HuH-7.5 (cell line): ENCODE measurements around the gene FOXQ1.
"Not testable (repeated sequence)": the region's sequence is repeated elsewhere in the genome, so short reads cannot be mapped to it uniquely, and the experiment has no call there.

Experiments used
- DNase-seq: peaks from one replicate; pipeline ENCODE4 v3.0.0; 2011; ENCODE audit warnings: low spot score

FOXQ1 gene

DNA sequence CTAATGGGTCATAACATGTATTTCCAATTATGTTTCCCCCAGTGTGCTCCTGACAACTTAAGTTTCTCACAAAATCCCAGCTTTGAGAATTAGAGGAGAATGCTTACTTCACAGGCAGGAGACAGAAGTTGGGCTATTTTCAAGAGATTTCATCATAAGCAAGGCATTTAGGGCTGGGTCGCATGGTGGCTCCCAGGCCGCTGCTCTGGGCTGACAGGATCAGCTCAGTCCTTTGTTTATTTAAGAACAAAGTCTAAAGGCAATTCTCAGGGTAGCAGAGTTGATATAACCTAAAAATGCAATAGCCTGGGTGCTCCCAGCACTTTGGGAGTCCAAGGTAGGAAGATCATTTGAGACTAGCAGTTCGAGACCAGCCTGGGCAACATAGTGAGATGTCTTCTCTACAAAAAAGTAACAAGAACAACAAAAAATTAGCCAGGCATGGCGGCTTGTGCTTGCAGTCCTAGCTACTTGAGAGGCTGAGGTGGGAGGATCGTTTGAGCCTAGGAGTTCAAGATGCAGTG lies 10.9 kb downstream of the FOXQ1 start:
- DNase-seq: no peak

DNA sequence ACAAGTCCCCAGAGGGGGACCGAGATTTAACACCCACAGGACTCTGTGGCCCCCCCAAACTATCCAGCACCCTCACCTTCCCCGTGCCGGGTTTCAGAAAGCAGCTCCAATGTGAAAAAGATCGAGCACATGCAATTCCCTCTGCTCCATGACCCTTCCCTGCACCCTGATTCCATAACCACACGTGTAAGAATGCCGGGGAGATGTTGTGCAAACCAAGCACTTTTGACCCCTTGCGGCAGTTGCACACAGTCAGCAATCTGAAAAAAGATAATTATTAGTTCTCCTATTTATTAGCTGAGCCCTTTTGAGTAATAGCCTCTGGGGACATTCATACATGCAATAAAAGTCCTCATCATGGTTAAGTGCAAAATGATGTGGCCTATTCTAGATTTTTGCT lies 13.0 kb downstream of the FOXQ1 start:
- DNase-seq: no peak

DNA sequence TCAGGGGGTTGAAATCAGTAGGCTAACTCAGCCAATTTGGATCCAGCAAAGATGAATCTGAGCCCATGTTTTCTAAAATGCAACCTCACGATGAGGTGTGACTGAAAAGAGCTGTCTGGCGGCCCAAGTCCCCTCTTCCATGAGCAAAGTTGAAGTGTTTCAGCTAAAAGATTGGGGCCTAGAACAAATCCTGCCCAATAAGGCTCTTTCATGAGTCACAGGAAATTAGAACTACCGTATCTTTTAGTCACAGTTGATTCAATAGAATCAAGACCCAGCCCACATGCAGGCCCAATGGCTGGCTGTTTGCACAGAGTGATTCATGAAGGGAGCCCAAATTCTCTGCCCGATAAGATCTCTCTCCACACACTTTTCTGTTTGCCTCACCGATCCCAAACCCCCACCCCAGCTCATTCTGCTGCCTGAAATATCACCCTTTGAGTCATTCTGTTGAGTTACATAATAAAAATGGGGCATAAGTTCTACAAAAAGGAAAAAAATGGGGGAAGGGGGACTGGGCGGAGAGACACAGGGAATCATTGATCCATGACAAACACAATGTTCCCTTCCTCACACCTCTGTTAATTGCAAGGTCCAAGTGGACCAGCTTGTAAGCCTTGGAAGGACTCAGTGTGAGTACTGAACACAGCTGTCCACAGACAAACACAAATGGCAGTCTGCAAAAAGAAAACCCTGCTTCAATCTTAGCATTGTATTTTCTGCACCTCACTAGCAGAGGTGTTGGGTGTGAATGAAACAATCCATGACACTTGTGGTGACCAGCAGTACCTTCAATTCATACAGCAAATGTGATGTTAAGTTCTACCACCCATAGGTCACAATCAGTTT lies 13.8 kb downstream of the FOXQ1 start:
- DNase-seq: no peak

DNA sequence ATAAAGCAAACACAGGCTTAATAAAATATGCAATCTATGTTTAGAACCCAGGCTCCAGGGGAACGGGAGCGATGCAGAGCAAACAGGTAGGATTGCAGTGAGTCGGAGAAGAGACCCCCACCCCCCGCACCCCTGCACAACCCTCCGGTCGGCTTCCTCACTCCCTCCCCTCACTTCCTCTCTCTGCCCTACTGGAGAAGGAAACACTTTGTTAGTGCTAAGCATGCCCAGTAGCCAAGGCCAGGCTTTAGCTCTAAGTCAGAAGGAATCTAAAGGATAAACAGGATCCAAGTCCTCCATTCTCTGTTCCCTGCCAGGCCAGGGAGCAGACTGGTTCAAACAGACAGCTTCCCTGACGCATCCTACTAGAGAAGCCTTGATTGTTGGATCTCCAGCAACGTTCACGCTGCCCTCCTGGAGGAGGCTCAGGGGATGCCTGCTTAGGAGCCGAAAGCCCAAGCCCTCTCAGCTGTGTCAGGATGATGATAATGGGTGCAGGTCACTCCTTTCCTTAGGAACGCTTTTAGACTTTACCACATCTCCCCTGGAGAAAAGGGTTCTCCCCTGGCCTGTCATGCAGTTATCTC lies 14.7 kb downstream of the FOXQ1 start:
- no peak for DNase-seq

DNA sequence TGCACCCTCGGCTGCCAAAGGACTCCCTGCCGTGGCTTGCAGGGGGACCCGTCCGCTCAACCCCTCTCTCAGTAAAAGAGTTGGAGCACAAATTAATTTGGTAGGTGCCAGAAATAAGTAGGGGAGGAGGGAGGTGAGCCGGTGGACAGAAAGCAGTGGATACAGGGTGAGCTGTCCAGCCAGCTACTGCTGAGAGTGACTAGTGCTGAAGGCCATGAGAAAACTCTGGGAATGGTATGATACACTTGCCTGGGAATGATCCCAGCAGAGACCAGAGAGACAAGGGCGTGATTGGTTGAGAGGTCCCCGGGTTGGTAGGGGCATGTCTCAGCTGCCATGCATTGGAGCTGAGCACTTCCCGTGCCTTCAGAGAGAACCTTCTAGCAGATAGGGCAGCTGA lies 15.7 kb downstream of the FOXQ1 start:
- DNase-seq: no peak

DNA sequence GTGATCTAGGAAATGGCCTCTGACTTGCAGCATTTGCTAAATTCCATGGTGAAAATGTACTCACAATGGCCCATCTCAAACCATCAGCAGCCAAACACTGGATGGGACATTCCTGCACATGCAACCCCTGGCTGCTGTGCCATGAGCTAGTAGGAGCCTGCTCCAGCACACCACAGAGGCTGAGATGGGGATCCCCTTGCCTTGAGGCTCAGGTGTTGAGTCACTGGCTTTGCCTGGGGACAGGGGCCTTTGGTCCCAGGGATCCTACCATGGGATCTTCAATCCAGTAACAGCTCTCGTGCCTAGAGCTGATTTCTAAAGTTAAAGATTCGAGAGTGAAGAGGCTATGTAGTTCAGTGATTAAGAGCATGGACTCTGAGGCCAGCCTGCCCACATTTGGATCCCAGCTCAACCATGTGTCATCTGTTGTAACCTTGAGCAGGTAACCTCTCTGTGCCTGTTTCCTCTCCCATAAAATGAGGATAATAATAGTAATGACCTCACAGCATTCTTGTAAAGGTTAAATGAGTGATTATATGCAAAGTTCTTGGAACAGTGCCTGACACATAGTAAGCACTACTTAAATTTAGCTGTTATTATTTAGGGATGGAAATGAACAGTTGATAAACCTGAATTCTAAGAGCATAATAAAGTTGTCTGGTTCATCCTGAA lies 16.4 kb downstream of the FOXQ1 start:
- DNase-seq: no peak

DNA sequence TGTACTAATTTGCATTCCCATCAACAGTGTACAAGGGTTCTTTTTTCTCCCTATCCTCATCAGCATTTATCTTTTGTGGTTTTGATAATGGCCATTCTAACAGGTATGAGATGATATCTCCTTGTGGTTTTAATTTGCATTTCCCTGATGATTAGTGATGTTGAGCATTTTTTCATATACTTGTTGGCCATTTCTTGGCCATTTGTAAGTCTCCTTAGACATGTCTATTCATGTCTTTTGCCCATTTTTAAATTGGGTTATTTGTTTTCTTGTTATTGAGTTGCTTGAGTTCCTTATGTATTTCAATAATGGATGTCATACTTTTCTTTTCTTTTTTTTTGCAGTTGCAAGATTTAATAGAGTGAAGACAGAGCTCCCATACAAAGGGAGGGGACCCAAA lies 17.8 kb downstream of the FOXQ1 start:
- no peak for DNase-seq

DNA sequence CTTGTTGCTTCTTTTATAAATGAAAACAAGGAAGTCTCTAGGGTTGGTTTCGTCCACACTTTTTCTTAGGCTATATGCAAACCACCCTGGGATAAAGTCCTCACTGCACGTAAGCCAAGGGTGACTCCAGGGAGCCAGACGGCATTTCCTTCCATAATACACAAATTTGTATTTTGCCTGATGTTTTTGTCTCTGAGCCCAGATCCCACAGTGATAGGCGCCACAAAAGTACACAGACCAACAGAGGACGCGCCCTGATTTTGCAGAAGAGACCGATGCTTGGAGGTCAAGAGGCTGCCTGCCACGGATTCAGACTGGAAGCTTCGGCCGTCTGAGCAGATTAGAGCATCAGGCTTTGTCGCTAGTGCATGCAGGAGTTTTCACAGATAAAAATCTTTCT lies 22.8 kb downstream of the FOXQ1 start:
- no peak for DNase-seq

DNA sequence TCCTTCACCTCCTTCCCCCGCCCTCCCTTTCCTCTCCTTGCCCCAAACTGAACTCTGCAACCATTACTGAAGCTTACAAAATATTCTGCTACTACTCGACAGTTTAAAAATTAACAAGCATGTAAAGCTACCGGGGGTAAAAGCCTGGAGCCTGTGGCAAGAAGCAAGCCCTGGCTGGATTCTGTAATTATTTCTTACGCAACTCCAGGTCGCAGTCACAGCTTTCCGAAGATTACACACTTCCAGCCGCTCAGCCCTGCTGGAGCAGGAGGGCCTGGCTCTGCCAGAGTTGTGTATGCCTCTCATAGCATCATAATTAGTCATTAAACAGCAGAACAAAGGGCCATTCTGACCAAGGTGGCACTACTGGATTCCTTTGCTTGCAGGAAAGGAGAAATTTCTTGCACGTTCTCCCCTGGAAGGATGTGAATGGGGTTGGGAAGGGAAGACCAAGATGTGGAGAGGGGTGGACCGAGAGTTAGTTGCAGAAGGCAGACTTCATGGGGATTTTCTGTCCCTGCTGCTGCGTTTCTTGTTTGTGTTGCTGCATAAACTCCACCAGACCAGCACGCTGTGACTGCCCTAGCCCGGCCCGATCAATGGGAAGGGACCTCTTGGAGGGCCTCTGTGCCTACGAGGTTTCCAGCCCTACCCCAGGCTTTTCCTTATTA lies 23.6 kb downstream of the FOXQ1 start:
- DNase-seq: no peak

DNA sequence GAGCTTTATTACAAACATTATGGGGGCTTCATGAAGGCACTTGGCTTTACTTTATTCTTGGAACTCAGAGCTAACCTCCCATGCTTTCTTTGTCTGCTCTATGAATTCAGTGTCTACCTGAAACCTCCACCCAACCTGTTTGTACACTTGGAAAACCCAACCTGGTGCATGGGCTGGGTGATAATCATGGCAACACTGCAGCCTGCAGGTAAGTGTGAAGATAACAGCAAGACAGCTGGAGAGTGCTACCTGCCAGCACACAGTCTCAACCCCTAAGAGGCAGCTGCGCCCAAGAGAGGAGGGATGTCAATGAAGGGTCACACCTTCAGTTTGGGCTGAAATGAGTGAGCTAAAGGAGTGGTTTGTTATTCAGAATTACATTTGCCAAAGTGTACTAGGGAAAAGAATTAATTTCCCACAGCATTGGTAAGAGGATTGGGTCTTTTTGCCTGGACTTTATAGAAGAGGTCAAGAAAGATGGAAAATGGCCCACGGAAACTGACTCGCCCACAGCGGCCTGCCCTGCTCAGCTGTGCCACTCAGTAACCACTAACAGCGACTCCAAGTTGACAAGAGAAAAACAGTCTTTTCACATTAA lies 24.4 kb downstream of the FOXQ1 start:
- DNase-seq: no peak

DNA sequence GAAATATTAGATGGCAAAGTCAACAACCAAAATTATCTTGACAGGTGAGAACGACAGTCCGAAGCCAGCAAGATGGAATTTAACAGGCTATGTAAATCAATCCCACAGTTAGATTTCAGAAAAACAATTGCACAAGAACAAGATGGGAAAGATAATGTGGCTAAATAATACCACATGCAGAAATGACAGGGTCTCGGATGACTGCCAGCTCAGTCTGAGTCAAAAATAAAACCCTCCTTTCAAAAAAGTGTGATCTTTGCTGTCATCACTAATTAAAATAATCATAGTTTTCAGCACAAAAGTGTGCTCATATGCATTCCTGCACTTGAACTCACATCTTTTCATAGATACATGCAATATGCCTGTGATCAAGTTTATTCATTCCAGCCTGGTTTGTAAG lies 25.9 kb downstream of the FOXQ1 start:
- DNase-seq: no peak

DNA sequence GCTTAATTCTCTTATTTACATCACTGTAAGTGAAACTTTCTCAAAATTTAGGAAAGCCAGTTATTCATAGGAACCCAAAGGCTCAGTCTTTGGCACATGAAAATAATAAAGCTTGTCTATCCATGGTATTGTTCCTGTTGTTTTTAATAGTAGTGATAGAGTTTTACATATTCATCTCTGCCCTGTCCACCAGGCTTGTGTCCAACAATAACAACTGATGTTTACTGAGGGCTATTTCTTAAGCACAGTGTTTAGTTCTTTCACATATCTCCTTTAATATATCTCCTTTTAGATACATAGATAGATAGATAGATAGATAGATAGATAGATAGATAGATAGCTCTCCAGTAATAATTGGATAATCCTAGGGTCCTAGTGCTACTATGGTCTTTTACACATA lies 34.2 kb downstream of the FOXQ1 start:
- DNase-seq: no peak

DNA sequence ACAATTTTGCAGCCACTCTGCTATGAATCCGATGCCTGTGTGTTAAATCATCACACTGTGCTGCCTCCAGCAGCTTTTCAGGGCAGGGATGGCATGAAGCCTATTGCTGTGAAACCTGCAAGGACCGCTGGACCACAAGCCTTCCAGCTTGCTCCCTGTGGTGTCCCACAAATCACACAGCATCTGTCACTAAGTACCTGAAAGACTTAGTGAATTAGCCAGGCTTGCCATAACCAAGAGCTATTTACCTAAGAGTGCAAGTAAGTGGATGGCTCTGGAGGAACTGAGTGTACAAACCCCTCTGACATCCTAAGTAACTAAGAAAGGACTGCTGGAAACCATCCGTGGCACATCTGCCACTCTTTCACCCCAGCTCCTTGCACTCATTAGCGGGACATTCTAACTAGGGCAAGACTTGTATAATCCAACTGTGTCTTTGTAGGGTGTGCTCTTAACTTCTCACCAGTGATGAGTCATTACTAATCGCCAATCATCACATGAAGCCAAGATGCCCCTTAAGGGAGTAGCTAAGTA lies 34.7 kb downstream of the FOXQ1 start:
- no peak for DNase-seq

DNA sequence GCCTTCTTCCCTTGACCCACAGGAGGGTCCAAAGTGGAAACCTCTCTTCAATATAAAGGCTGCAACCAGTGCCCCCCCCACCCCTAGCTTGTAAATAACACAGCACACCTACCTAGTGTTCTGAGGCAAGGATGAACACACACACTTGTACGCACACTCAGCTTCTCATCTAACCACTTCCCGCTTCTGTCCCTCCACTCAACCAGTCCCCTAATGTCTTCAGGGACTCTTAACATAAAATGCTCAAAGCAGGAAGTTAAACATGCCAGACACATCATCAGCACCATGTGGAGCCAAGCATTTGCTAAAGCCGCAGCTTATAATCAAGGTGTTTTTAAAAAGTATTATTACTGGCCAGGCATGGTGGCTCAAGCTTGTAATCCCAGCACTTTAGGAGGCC lies 35.3 kb downstream of the FOXQ1 start:
- no peak for DNase-seq

DNA sequence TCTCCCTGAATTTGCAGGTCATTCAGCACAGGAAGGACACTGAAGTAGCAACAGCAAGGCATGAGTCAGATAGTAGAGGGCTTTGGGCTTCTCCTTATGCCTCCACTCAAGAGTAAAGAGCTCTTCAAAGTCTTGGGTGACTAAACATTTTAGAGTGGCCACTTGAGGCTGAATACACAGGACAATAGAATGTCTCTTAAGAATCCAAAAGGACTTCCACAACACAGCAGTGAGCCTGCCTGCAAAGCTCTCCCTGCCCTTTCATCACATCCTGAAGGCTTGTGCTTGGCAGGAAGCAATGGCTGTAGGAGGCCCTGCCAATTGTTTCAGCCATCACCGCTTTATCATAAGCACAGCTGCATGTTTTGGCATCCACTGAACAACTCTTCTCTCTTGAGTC lies 36.8 kb downstream of the FOXQ1 start:
- DNase-seq: no peak

DNA sequence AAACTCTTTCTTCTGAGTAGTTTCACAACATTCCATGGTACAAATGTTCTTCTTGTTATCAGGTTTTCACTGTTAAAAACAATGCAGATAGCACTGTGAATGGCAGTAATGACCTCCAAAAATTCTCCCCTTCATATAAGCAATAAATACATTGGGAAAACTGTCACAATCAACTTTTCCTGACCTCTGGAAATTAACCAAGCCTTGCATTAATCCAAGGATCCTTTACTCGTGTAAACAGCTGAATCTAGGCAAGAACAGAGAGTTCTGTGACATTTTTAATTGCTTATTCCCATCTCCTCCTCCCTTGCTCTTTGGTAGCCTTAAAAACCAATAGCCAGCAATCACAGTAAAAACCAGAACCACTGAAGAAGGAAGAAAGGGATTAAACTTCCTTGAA lies 37.8 kb downstream of the FOXQ1 start:
- no peak for DNase-seq

DNA sequence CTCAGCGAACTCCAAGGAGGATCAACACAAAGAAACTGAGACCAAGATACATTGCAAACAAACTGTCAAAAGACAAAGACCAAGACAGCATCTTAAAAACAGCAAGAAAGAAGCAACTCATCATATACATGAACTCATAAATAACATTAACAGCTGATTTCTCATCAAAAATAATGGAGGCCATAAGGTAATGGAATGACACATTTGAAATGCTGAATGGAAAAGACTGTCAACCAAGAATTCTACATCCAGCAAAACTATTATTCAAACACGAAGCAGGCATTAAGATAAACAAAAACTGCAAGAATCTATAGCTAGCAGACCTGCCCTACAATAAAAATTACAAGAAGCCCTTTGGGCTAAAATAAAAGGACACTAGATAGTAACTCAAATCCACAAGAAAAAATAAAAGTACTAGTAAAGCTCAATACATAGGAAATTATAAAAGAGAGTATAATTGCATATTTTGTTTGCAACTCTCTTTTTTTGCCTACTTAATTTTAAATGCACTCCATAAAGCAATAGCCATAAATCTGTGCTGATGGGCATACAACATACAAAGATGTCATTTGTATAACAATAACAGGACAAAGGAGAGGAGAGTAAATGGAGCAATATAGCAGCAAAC lies 39.6 kb downstream of the FOXQ1 start:
- no peak for DNase-seq

DNA sequence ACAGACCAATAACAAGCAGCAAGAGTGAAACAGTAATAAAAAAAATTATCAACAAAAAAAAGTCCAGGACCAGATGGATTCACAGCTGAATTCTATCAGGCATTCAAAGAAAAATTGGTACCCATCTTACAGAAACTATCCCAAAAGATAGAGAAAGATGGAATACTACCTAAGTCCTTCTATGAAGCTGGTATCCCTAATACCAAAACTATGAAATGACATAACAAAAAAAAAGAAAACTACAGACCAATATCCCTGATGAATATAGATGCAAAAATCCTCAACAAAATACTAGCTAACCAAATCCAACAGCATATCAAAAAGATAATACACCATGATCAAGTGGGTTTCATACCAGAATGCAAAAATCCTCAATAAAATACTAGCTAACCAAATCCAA lies 43.2 kb downstream of the FOXQ1 start:
- DNase-seq: not testable (repeated sequence)

DNA sequence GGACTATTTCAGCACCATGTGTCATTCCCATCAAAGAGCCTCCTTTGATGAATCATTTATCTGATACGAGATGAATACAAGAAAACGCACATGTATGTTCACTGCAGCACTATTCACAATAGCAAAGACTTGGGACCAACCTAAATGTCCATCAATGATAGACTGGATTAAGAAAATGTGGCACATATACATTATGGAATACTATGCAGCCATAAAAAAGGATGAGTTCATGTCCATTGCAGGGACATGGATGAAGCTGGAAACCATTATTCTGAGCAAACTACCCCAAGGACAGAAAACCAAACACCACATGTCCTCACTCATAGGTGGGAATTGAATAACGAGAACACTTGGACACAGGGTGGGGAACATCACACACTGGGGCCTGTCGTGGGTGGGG lies 49.8 kb downstream of the FOXQ1 start:
- not testable (repeated sequence) for DNase-seq

DNA sequence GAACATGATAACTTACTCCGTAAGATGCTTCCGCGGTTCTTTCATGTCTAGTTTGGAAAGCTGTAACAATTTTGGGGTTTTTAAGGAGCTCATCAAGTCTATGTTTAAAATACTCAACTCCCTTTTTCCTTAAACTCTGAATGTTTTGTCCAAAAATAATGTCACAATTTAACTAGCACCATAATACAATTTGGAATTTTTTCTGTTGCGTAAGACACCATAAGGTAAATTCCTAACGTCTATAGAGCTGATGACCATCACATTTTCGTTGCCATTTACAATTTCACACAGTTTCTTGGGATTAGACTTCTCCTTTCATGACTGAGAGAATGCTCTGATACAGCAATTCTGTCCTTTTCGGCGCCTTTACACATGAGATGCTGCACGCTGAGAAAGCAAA lies 50.7 kb downstream of the FOXQ1 start:
- no peak for DNase-seq

DNA sequence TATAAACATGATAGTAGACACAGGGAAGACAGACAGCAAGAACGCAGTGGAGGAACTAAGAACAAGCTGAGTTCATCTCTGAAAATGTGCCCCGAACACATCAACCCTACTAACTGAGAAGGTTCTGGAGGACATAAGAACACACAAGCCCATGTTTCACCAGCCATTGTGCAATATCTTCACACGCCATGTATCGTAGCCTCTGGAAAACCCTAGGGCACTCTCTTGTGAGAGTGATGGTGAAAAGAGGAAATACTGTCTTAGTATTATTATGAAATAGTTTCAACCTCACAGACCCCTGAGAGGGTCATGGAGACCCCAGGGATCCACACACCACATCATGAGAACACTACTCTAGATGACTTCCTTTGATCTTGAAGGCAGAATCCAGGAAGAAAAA lies 51.4 kb downstream of the FOXQ1 start:
- no peak for DNase-seq
